HG03521 (cell line): ENCODE results near the gene PHACTR2.

Experiments used
- ATAC-seq: cut with Tn5 transposase; IDR thresholded peaks from one replicate; pipeline ENCODE4 v1.9.1; 2021; ENCODE audit warnings: mild to moderate bottlenecking, moderate library complexity; ENCODE audit not compliant: unreplicated experiment

Gene PHACTR2

DNA sequence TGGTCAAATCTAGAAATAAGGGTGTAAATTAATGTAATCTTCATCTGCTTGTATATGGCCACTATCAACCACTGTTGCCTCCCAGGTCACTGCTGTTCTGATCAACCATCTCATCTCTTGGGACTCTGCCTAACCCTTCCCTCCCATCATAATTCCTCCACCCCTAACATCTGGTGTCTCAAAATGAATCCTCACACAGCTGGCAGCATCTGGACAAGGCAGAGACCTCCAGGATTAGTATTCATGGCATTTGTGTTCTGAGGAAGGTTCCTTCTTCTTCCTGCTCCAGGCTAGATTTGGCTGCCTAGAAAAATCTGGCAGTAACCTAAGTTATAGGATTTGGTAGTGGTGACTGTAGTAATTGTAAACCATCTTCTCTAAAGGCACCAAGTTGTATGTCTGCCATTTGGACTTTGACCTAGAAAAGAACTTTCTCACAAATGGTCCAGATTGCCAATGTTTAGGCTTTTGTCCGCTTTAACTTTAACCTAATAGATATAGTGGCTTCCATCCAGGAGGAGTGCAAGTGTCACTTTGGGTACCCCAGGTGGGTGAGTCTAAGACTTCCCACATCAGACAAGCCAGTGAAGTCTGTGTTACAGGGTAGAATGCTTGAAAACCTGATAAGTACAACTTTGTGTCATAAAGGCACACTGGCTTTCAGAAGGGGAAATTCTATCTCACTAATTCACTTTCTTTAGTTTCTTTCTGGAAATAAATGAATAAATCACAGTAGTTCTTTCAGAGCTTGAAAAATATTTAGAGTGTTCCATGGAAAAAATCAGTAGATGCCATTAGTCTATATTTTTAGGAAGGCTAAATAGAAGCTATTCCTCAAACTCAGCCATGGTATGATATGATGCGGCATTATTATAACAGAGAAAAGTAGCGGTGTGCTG, 3.0 kb upstream of the PHACTR2 start:
- ATAC-seq, result no peak

DNA sequence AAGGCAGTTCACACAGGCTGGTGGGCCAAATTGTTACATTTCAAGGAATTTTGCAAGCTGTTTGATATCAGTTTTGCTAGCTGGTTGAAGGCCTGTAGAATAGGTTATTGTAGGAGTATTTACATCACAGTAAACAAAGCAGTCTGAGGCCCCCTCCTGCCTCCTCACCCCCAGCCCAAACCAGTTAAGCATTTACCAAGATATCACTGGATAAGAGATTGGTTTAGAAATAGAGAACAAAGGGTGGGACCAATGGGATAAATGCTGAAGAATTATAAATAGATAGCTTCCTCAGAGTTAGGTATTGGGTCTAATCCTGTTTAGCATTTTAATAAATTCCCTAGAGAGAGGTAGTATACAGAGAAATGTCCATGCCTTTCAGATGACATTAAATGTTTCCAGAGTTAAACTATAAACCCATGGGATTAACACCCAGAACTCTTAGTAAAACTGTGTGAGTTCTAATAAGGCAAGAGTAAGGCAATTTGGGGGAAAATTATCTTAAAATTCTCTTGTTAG, 2.3 kb upstream of the PHACTR2 start:
- no peak for ATAC-seq

DNA sequence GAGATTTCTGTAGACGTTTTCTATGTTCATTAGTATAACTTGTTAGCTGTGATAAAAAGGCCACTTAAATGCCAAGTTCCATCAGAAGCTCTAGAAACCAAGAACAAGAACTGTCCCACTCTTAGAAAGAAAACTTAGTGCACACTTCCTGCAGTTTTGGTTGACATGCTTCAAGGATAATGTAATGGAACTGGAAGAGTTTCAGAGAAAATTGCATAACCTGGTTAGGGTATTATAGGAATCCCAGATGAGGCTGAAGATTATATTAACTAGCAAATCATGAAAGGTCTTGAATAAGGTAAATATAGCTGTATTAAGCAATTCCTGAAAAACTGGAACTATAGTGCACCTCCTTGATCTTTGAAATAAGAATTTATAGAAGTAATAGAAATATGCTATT, 1.8 kb upstream of the PHACTR2 start:
- no peak for ATAC-seq

DNA sequence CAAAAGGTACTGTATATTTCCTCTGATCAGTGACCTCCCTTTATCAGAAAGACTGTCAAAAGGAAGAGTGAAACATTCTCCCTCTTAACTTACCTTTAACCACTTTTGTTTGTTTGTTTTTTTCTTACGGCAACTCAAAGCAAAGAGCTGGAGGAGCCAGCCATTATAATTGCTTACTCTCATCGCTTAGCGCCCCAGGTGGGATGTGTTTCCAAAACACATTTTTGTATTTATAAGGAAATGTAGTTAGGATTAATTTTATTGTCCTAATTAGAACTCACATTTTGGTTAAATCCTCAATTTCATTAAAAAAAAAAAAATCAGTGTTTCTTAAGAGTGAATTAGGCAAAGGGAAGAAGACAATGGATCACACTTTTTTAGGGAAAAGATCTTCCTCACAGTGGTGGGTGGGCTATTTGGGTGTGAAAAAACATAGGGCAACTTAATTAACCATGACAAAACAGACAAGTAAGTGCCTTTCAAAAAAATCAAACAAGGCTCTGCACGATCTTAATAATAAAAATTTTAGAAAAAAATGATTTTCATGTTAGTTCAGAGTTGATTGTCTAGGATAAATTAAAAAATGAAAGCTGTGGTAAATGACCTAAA, 1.2 kb upstream of the PHACTR2 start:
- no peak for ATAC-seq

DNA sequence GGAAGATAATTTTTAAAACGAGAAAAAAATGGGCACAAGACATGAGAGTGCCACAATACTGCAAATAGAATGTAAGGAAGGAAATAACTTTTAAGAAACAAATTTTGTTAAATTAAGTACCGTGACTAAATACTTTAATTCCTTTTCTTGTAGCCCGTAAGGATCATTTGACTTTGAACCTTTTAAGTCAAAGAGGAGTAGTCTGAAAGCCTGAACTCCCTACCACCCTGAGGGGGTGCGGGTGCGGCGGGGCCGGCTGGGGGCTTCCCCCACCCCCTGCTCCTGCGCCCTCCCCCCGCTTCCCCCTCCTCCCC, 231 bp upstream of the PHACTR2 start:
- ATAC-seq, result no peak

DNA sequence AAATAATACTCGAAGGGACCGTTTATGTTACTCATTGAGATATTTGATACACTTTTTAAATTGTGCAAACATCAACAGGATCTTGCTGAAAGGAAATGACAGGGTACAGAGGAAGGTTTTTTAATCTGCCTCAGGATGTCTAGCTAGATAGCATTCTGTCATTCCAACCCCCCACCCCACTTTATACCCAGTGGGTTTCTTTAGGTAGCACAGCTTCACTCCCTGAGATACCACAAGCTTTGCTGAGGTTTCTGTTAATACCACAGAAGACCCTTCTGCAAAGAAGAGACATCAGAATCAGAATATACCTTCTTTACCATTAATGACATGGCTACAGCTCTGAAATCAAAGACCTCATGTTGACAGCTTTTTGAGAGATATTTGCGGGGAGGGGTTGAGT, 1.3 kb downstream of the PHACTR2 start:
- no peak for ATAC-seq

DNA sequence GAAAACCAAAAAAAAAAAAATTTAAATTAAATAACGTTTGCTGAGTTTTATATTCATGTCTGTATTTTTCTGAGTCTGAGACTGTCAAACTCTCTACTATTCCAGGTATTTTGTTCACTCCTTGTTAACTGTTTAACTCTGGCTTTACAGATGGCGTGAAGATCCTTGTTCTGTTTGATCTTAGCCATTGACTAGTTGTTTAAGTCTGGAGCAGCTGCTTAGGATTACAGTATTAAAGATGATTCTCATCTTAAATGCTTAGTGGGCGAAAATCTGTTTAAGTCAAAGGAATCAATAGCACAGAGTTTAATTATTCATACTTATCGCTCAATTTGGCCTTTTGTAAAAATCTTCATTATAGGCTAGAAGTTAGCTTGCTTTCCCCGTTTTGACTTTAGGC, 2.4 kb downstream of the PHACTR2 start:
- no peak for ATAC-seq

DNA sequence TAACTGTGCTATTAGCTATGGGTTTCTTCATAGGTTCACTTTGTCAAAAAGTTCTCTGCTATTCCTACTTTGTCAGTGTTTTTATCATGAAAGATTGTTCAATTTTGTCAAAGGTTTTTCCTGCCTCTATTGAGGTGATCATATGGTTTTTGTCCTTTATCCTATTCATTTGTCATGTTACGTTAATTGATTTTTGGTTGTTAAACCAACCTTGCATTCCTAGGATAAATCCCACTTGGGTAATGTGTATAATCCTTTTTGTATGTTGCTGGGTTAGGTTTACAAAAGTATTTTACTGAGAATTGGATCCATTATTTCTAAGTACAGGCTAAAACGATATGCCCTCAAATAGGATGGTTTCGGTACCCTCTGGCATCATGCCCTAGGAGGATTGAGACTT, 5.0 kb downstream of the PHACTR2 start:
- ATAC-seq, result no peak

DNA sequence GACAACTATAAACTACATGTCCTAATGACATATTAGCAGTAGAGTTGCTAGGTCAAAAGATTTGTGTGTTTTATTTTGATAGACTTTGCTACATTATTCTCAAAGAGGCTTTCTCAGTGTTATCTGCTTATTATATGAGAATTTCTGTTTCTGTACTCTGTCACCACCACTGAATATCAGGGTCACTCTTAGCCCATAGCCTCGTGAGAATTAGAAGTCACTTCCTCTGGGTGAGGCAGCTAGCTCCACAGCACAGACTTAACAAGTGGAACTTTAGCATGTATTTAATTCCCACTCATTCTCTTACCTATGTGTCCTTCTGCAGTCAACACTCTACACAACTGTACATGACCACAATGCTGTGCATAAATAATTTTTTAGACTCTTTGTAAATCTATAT, 6.7 kb downstream of the PHACTR2 start:
- ATAC-seq, result no peak

DNA sequence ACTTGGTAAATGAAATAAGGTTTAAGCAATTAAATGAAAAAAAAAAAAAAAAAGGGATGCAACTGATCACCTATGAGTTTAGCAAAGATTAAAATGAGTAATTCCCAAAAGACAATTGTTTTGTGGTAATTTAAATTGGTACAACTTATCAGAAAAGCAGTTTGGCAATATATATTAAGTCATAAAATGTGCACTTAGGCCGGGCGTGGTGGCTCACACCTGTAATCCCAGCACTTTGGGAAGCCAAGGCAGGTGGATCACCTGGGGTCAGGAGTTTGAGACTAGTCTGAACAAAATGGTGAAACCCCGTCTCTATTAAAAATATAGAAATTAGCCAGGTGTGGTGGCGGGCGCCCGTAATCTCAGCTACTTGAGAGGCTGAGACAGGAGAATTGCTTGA, 7.9 kb downstream of the PHACTR2 start:
- no peak for ATAC-seq

DNA sequence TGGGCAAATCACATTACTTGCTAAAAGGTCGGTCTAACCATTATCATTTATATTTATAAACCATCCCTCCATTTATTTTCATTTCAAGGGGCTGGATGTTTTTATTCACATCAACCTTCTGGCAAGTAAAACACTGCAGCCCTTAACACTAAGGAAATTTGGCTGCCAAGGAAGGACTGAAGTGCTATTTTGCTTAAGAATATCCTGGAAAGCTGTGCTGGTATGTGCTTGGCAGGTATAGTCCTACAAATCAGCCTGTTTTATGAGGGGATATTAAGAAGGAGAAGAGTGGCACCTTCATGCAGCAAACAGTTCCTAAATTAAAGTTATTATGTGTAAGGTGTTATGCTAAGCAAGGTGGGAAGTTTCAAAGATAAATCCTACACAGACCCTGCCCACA, 9.8 kb downstream of the PHACTR2 start:
- no peak for ATAC-seq

DNA sequence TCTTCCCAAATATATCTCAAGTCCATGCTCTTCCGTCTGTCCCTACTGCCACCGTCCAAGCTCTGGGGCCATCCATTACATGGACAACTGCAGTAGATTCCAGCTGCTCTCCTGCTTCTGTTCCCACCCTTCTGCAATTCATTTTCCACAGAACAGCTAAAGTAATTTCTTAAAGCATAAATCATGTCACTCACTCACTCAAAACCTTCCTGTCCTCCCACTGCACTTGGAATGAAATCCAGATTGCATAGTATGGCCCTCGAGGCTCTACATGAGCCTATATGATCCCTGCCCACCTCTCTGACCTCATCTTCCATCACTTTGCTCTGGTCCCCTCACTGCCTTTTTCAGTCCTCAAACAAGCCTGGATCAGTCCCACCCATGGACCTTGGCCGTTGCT, 10.9 kb downstream of the PHACTR2 start:
- ATAC-seq, result no peak

DNA sequence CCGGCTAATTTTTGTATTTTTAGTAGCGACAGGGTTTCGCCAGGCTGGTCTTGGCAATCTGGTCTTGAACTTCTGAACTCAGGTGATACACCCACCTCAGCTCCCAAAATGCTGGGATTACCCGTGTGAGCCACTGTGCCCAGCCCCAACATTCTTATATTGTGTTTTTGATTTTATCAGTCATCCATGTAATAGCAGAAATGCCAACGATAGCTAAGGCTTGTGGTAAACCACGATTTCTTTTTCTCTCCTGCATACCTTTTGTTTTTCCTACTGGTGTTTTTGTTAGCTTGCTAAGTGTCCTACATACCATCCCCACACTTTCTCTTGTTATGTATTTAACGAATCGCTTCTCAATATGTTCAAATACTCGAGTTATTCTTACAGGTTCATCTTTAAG, 12.1 kb downstream of the PHACTR2 start:
- ATAC-seq, result no peak

DNA sequence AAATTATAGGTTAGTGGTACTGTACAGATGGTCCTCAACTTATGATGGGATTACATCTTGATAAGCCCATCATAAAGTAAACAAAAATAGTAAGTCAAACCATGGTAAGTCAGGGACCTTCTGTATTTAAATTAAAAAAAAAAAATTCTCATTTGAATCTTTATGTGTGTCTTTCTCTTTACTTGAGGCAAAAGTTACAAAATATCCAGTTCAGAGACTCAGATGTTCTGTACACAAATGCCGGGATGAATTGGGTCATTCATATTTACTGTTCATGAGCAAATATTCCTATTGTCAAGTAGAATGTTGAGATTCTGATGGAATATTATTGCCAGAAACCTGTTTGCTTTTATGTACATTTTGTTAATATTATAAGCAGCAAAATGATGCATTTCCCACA, 13.4 kb downstream of the PHACTR2 start:
- no peak for ATAC-seq

DNA sequence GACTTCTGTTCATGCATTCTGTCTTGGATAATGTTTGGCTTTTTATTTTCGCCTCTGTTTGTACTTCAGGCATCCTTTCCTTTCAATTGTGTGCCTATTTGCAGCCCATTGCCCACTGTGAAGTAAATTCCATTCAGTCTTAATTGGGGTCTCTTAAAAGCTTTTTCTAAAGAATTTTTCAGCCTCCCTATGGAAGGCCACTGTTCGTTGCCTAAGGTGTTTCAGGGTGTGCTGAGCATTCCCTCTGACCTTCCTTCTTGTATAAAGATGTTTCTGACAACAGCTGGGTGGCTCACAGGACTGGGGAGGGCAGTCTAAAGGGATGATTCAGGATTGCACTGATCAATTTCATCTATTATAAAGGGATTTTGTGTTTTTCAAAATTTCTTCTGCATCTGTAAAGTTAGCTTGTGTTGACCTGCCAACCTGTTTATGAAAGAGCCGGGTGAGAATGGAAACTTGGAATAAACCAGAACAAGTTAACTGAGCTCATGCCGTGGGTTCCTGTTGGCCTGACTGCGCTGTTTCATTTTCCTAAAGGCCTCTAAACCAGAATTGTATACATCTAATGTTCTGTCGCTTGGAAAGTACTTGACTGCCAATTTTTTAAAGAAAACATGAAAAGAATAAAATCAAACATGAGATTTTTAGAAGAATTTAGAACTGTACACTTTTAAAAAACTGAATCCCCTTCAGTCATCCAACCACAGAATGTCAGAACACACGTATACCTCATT, 14.3 kb downstream of the PHACTR2 start:
- ATAC-seq, result no peak

DNA sequence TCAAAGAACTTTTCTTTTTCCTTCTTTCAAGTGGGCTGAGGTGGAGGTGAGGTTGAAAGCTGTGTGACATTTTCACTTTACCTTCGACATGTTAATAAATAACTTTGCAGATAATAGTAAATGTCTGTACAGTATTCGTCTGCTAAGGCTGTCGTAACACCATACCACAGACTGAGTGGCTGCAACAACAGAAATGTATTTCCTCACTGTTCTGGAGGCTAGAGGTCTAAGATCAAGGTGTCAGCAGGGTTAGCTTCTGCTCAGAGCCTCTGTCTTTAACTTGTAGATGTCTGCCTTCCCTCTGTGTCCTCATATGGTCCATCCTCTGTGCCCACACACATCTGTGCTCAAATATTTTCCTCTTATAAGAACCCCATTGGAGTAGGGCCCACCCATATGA, 14.9 kb downstream of the PHACTR2 start:
- no peak for ATAC-seq

DNA sequence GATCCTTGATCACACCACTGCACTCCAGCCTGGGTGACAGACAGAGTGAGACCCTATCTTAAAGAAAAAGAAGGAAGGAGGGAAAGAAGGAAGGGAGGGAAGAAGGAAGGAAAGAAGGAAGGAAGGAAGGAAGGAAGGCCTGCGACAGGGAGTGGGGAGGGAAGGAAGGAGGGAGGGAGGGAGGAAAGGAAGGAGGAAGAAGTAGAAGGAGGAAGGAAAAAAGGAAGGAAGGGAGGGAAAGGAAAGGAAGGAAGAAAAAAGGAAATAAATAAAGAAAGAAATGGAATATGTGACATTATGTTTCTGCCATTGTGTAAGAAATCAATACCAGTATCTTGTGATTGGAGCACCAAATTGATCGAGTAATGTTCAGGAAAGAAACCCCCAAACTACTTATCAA, 16.2 kb downstream of the PHACTR2 start:
- ATAC-seq, result no peak

DNA sequence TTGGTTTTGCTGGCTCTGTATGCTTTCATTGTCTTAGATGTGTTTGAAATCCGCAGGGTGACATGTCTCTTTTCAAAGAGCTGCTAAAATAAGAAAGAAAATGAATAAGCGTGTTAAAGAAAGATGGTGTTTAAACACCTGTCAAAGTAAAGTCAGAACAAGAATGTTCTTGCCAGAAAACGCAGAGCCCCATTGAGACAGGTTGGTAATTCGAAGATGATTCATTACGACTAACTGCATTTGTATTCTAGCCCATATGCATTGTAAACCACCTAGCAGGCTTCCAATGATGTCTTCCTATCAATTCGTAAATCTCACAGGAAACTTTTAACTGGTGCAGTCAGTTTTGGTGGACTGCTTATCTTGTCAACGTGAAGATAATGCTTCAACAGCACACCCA, 16.8 kb downstream of the PHACTR2 start:
- ATAC-seq, result no peak

DNA sequence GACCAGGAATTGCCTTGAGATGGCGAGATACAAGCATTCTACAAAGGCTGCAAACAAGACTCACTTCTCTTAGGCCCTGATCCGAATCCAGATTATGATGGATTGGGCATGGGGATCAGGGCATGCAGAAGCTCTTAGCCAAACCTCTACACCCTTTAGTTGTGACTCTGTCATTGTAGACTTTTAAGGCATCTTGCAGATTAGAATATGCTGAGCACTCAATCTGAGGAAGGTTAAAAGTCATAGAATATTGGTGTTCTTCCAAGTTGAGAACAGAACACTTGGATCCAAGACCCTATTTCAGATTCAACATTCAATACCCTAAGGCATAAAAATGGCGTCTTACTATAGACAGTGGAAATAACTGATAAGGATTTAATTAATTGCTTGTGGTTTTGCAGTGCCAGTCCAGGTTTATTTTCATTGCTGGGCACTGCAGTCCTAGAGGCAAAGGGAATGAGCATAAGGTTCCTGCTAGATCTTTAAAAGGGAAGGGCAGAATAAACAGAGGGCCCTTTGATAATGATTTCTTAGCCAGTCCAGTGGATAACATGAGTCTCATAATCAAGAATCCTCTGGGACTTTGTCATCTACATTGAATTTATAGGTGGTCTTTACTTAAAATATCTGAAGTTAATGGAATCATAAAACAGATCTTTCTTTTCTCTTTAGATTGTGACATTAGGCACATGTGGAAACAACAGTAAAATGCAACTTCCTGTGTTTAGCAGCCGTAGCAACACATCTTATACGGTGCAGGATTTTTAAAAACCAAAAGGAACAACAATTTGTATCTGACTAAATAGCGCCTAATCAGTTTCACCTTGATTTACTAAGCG, 17.6 kb downstream of the PHACTR2 start:
- no peak for ATAC-seq

DNA sequence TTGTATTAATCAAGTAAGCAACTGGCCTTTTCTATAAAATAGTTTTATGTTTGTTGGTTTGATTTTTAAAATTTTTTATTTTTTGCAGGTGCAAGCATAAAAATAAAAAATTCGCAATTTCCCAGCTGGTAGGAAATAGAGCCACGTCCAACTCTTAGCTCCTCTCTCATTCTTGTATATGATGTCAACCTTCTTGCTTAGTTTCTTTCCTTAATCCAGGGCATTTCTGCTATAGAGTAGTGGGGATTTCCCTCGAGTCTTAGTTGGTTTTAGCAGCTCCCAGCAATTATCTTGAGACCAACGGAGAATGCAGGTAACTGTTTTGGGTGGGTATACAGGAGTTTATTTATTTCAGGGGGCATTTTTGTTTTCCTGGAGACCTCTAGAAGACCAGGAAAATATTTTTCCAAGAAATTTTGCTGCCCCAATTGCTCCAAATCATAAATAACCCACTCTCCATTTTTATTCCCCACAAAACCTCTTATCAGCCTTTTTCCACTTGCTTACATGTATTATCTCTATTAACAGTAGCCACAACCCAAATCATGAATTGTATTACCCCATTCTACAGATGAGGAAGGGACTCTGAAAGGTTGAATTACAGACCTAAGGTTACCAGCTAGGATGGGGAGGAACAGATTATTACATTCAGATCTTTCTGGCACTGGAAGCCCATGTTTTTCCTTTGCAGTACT, 18.4 kb downstream of the PHACTR2 start:
- no peak for ATAC-seq

DNA sequence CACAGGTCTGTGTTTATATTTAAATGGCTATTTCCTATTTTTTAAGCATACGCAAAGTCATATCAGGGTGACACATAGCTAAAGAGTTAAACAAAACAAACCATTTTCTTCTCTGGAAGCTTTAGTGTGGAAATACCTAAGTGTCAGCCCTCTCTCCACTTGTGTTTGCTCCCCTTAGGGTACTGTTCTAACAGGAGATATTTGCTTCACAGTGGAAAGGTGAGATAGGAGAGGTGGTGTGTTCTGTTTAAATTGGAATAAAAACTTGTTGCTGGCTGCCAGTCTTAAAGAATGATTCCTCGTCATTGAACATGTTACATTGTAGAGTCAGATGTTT, 18.9 kb downstream of the PHACTR2 start:
- ATAC-seq, result no peak
